CD4-positive, alpha-beta T cell (primary cell): ENCODE measurements around the gene CAMK2B. TPM values are rescaled to one million over a fixed set of nuclear protein-coding genes. Genes with fewer than 3 reads are reported as not detected.

ENCODE experiments used
- ATAC-seq: fragments of 200-7000 bp; cut with Tn5 transposase; one replicate; pipeline ENCODE4 v1.10.0; 2022; ENCODE audit warnings: mild to moderate bottlenecking; ENCODE audit not compliant: poor library complexity
- CTCF ChIA-PET: fragments of 350-600 bp; sonication (Branson Sonifier 250); formaldehyde crosslinking; loops from one replicate; lab custom pipeline; 2021; ENCODE audit warnings: antibody characterized with exemption, inconsistent platforms; lab: Charles Lee
- POLR2A ChIA-PET: fragments of 350-600 bp; sonication (Branson Sonifier 250); formaldehyde crosslinking; loops from one replicate; lab custom pipeline; 2021; ENCODE audit warnings: antibody characterized with exemption, inconsistent platforms; lab: Charles Lee
- DNase-seq, 14 experiments: peaks; one replicate each; pipeline ENCODE4 v3.0.0-alpha.2; 2013 to 2020; ENCODE audit warnings: mixed read lengths in 2 of 14
- H3K27ac ChIP-seq, 2 donors: one replicate each; pipeline versions ENCODE4 v1.5.1 to v1.7.0; 2013; ENCODE audit warnings: low read length in 2 of 2, low read depth in 1 of 2, mild to moderate bottlenecking in 1 of 2
- H3K27me3 ChIP-seq, 2 experiments: 1 replicate in 1 of 2; 2 replicates in 1 of 2; pipeline versions ENCODE4 v1.6.1 to v1.7.0; 2013; ENCODE audit warnings: low read length in 2 of 2, control low read depth in 1 of 2, mild to moderate bottlenecking in 1 of 2, moderate library complexity in 1 of 2; ENCODE audit not compliant: insufficient read depth in 2 of 2, control insufficient read depth in 1 of 2
- H3K36me3 ChIP-seq: one replicate; pipeline ENCODE4 v1.6.1; 2013; ENCODE audit warnings: low read length, control low read depth; ENCODE audit not compliant: insufficient read depth
- H3K4me1 ChIP-seq: one replicate; pipeline ENCODE4 v1.6.1; 2013; ENCODE audit warnings: low read length, control low read depth; ENCODE audit not compliant: insufficient read depth
- H3K4me3 ChIP-seq: one replicate; pipeline ENCODE4 v1.5.1; 2013; ENCODE audit warnings: mild to moderate bottlenecking, low read length, moderate library complexity
- H3K9me3 ChIP-seq, 2 experiments: 1 replicate in 1 of 2; 2 replicates in 1 of 2; pipeline versions ENCODE4 v1.6.1 to v1.7.0; 2013; ENCODE audit warnings: low read length in 2 of 2, mild to moderate bottlenecking in 2 of 2, control low read depth in 1 of 2, moderate library complexity in 1 of 2; ENCODE audit not compliant: control insufficient read depth in 1 of 2, insufficient read depth in 1 of 2
- H3K27ac Mint-ChIP-seq: one replicate; pipeline ENCODE4 v1.8.0; 2020; ENCODE audit warnings: mixed read lengths
- H3K27me3 Mint-ChIP-seq: one replicate; pipeline ENCODE4 v1.8.0; 2021; ENCODE audit warnings: mixed read lengths
- H3K36me3 Mint-ChIP-seq: one replicate; pipeline ENCODE4 v1.8.0; 2021; ENCODE audit warnings: low read depth, mixed read lengths
- H3K4me1 Mint-ChIP-seq: one replicate; pipeline ENCODE4 v1.8.0; 2021; ENCODE audit warnings: low read depth, mixed read lengths
- H3K4me3 Mint-ChIP-seq: one replicate; pipeline ENCODE4 v1.8.0; 2020; ENCODE audit warnings: mild to moderate bottlenecking, mixed read lengths
- H3K9me3 Mint-ChIP-seq: one replicate; pipeline ENCODE4 v1.8.0; 2020; ENCODE audit warnings: mixed read lengths
- CTCF ChIP-seq: fragments of 200-600 bp; IDR thresholded peaks from one replicate; pipeline ENCODE4 v1.8.0; 2022; ENCODE audit warnings: antibody characterized with exemption, mild to moderate bottlenecking
- intact Hi-C, 2 experiments: fragments of 100-400 bp; cut with DNase I in 1 of 2; cut with micrococcal nuclease in 1 of 2; formaldehyde crosslinking; loops; one replicate each; pipeline versions ENCODE4 v1.15.1 to v1.9.0; 2023 to 2025; cut with DNase I, micrococcal nuclease
- total RNA-seq, 174 experiments: library from RNA in 2 of 174; stranded (reverse) in 2 of 174; gene quantifications; one replicate each; pipeline ENCODE4 v1.2.3 and lab custom pipeline; 2021 to 2026

The CAMK2B gene
- total RNA-seq, 2 experiments from 2014 or later = not detected

- ATAC-seq = no peak
- Mint-ChIP-seq H3K36me3 (no peaks in the 10 kb centered on the region), H3K9me3 (no peaks in the 10 kb centered on the region), H3K4me1 (no peaks in the 10 kb centered on the region), H3K4me3 (no peak overlapping the region), H3K27ac (no peak overlapping the region), H3K27me3 (peaks cover 10% of the 10 kb centered on the region)
- ChIA-PET POLR2A (no interaction called here), CTCF (no interaction called here)
- Histone ChIP-seq H3K36me3 (no peaks in the 10 kb centered on the region), H3K4me3 (no peak overlapping the region), H3K27me3 (no peaks in the 10 kb centered on the region), H3K9me3 (no peaks in the 10 kb centered on the region), H3K27ac (no peak overlapping the region), H3K4me1 (no peaks in the 10 kb centered on the region)
- intact Hi-C loops = no loop called here
- DNase-seq = peak in 1 of 14 experiments; percentile 0
- no peak for TF ChIP-seq CTCF
Observed at GRCh38 chr7:44191171-44191570, 134.2 kb downstream of the CAMK2B start.

- Mint-ChIP-seq H3K9me3 (no peaks in the 10 kb centered on the region), H3K4me1 (no peaks in the 10 kb centered on the region), H3K36me3 (no peaks in the 10 kb centered on the region), H3K27ac (no peak overlapping the region), H3K27me3 (peaks cover 4% of the 10 kb centered on the region), H3K4me3 (no peak overlapping the region)
- intact Hi-C loops = no loop called here
- Histone ChIP-seq H3K36me3 (no peaks in the 10 kb centered on the region), H3K4me3 (no peak overlapping the region), H3K27ac (no peak overlapping the region), H3K27me3 (no peaks in the 10 kb centered on the region), H3K9me3 (no peaks in the 10 kb centered on the region), H3K4me1 (no peaks in the 10 kb centered on the region)
- ATAC-seq = no peak
- TF ChIP-seq CTCF = no peak
- ChIA-PET CTCF (no interaction called here), POLR2A (no interaction called here)
- DNase-seq = peak in 1 of 14 experiments; percentile 19
Observed at GRCh38 chr7:44189993-44190872, 135.2 kb downstream of the CAMK2B start.

GRCh38 chr7:44189286-44189992, 136.0 kb downstream of the CAMK2B start, which contains the start of gene GCK:
GCK (minus strand) TSS chr7:44189439; CDS start chr7:44188953, 486 bp downstream.
- H3K9me3 ChIP-seq = no peaks in the 10 kb centered on the region
- ATAC-seq (no peak), DNase-seq (peak in 1 of 14 experiments; percentile 11)
- Mint-ChIP-seq H3K27me3 (peaks cover 4% of the 10 kb centered on the region), H3K36me3 (no peaks in the 10 kb centered on the region), H3K27ac (no peak within 1 kb of the TSS), H3K4me1 (no peaks in the 10 kb centered on the region), H3K4me3 (no peak within 1 kb of the TSS), H3K9me3 (no peaks in the 10 kb centered on the region)
- no peak for TF ChIP-seq CTCF
- H3K4me1 ChIP-seq = no peaks in the 10 kb centered on the region
- H3K36me3 ChIP-seq = no peaks in the 10 kb centered on the region
- ChIA-PET CTCF (no interaction called here), POLR2A (no interaction called here)
- no peak within 1 kb of the TSS for H3K27ac ChIP-seq
- H3K4me3 ChIP-seq = no peak within 1 kb of the TSS
- intact Hi-C loops = no loop called here
- no peaks in the 10 kb centered on the region for H3K27me3 ChIP-seq
